Measurements from ENCODE around the gene IDH2.

DNA sequence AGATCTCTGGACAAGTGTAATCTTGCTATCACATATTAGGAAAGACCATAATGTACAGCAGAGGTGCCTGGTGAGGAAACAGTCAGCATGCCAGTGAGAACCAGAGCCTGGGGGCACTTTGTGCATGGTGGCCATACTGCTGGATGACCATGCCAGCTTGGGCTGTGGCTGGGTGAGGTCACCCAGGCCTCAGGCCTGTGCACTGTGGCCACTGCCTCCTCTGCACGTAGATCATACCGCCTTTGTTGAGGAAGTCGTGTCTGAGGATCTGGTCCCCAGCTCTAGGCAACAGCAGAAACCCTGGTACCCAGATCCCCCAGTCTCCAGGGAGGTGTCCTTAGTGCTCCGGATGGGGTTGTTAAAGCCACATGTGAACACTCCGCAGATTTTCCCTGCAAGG, 62.3 kb downstream of the IDH2 start:
- no peak for TF ChIP-seq CTCF (IDR thresholded peaks at IDR 0.05)
- TF ChIP-seq POLR2A (IDR thresholded peaks at IDR 0.05), result no peak
